Activated CD4-positive, alpha-beta T cell treated with anti-CD3 and anti-CD28 coated beads for 1 hour (primary cell): ENCODE data around the gene PDZD2.

ENCODE experiments used
- DNase-seq: peaks from one replicate; pipeline ENCODE4 v3.0.0-alpha.2; 2020

PDZD2 gene

DNA sequence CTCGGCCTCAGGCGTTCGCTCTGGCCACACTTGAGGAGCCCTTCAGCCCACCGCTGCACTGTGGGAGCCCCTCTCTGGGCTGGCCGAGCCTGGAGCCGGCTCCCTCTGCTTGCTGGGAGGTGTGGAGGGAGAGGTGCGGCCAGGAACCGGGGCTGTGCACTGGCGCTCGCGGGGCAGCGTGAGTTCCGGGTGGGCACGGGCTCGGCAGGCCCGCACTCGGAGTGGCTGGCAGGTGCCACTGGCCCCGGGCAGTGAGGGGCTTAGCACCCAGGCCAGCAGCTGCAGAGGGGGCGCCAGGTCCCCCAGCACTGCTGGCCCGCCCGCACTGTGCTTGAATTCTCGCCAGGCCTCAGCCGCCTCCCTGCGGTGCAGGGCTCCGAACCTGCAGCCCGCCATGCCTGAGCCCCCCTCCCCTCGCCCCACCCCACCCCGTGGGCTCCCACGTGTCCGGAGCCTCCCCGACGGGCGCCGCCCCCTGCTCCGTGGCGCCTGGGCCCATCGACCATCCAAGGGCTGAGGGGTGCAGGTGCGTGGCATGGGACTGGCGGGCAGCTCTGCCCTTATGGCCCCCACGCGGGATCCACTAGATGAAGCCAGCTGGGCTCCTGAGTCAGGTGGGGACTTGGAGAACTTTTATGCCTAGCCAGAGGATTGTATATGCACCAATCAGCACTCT, 138.2 kb downstream of the PDZD2 start:
- no peak for DNase-seq

DNA sequence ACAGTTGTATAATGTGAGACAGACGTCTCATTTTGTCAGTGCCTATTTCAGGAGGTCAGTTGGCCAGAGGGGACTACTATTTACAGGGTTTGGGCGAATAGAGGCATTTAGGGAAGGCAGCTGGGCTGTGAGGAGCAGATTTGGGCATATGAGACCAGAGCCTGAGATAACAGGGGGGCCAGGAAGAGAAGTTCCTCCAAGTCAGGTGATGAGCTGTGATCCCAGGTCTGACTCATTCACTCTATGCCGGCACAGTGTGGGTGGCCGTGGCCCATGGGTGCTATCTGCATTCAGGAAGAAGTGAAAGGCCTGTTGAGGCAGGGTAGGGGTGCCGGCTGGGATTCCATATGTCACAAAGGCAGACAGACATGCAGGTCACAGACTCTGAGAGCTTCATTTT, 142.8 kb downstream of the PDZD2 start:
- DNase-seq: no peak

DNA sequence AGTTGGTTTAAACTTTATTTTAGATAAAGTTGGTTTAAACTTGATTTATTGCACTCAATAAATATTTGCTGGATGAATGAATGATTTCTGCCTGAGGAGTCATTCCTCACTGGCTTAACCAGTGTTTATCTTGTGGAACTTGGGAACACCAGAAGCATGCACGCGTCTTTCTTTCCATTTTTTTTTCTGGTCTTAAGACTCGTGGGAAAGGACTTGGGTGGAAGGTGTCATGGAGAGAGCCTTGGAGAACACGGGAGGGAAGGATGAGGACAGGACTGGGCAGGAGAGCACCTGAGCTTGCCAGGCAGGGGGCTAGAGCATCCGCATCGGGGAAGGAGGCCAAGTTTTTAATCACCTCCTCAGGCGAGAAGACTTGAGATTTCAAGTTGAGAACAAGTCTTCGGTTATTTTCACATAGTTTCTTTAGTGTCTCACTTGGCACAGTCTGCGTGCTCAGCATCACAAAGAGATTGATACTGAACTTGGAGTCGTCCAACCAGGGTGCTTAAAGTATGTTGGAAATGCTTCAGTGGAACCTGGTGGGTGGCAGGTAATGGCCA, 144.2 kb downstream of the PDZD2 start:
- DNase-seq: no peak

DNA sequence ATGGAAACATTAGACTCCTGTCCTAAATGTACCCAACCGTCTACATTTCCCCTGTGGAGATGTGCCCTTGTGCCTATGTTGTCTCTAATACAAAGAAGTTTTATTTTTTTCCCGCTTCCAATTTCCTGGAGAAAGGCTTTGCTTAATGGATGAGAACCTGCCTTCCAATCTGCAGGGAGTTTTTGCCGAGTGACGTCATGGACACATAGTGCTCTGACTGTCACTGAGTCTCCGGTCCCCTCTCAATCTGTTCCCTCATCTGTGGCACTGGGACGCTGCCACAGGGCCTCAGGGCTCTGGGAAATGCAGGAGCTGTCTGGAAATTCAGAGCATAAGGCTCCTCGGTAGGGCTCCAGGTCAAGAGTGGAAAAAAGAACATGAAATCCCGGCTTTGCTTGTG, 144.8 kb downstream of the PDZD2 start:
- no peak for DNase-seq

DNA sequence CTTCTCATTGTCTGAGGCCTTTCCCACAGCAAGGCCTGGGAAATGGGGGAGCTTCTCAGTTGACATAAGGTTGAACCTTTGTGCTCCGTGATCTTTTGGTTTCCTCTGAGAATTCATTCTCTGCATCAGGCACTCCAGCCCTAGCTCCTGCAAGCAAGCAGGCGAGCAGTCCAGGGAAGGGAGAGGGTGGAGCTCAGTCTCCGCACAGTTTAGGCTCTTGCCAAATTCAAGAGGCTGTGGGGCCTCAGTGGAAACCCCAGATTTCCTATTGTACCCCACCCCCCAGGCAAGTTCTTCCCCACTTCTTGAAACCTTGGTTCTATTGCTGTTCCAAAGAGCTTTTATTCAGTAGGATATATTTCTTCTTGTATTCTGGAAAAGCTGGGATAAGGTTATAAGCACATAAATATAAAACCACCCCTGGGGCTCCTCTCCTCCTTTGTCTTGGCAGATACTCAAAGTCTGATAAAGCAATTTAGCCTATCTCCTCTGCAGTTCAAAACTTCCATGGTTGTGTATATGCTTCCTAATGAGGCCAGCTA, 147.2 kb downstream of the PDZD2 start:
- DNase-seq: no peak

DNA sequence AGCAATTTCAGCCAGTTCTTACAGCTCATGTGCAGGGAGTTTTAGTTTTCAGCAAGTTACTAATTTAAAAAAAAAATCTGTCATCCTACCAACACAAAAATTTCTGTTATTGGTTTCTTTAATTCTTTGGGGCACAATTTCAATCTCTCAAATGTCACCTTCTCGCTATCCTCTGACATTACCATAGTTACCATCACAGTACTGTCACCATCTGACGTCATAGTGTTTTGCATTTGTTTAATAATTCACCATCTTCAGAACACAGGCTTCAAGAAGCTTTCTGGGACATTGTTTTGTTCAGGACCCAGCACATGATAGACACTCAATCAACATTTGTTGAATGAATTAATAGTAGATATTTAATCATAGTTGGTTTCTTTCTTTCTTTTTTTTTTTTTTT, 155.1 kb downstream of the PDZD2 start:
- DNase-seq: no peak

DNA sequence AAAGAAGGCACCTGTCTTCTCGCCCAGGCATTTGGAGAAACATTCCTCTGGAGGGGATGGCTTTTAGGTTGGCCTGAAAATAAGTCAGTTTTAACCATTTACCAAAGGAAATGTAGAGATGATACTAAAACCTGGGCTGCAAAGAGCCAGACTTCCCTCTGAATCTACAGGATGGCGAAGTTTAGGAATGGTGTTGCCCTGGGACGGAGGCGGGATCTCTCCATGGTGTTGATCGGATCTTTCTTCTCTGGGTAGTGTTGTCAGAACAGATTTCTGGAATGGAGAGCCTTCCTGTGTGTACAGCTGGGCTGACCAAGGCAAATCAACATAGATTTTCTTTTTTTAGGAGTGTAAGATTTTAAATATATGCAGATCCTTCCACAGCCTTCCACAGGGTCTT, 159.2 kb downstream of the PDZD2 start:
- DNase-seq: no peak

DNA sequence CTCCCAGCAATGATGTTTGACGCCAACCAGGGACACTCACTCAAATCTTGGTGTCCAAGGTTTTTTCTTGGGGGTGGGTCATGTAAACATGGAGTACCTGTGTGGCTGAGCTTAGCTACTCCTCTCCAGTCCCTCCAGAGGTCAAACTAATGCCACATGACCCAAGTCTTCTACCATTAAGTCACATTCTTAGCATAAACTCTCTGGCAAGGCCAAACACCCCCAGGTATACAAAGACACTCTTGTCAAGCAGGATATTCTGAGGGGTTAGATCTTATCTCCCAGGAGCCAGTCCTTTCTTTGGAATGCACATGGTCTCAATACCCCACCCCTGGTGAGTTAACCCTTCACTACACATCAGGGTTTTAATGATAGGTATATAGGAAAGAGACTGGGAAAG, 161.4 kb downstream of the PDZD2 start:
- no peak for DNase-seq

DNA sequence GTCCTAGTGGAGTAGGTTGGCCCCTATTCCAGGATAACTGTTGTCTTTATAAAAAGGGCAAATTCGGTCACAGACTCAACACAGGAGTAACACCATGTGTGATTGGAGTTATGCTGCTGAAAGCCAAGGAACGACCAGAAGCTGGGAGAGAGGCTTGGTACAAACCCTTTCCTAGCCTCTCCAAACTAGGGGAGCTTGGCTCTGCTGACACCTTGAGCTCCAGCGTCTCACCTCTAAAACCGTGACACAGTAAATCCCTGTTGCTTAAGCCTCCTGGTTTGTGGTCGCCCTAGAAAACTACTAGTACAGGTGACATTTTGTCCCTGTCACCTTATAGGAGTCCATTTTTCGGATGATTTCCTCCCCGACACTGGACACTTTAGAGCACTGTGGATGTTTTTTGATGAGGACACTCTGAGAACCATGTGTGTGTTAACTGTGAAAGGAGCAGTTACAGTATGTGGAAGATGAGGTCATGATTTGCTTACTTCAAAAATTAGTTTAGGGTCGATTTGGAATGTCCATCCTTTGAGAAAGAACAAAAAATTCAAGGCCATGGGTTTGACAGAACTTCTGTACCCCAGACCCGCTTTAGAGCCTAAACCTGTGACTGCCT, 167.0 kb downstream of the PDZD2 start:
- no peak for DNase-seq

DNA sequence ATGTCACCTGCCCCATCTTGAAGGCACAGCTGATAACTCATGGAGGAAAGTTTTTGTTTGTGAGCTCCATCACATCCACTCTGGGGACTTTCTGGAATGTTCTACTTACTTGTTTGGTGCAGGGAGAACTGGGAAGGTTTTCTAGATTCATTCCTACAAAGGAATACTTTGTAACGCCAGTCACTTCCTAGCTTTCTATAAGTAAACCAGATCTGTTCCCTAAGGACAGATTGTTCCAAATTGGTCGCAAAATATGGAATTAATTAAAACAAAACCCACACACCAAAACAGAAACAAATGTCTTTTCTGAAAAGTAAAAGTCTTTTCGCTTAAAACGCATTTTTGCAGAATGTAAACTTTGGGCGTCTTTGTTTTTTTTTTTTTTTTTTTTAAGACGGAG, 167.6 kb downstream of the PDZD2 start:
- no peak for DNase-seq

DNA sequence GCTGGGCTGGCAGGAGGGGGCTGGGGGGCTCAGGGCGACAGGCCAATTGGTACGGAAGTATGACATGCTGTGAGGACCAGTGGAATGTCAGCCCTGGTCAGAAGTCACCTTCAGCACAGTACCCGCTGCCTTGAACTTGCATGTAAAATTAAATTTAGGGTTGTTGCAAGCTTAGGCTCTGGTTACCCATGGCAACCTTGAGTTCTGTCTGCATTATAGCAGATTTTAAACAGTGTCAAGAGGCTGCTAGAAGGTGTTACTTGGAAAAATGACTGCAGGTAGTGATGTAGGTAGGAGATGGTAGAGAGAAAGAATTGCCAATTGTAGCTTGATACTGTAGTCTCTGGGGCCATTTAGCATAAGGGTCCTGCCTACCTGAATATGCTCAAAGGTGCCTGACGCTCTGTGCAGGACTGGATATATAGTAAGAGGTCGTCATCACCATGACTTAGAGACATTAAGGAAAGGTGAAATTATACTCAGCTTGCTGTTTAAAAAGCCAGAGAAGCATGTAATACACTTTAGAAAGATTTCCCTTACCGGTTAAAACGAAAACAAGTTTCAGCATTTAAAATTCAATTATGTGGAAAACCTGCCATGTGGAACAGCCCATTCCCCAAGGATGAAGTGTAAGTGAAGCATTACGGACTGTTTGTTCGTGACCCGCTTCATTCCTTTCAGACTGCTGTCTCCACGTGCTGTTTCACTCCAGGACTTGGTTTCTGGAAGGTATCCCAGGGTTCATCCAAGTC, 169.0 kb downstream of the PDZD2 start:
- no peak for DNase-seq

DNA sequence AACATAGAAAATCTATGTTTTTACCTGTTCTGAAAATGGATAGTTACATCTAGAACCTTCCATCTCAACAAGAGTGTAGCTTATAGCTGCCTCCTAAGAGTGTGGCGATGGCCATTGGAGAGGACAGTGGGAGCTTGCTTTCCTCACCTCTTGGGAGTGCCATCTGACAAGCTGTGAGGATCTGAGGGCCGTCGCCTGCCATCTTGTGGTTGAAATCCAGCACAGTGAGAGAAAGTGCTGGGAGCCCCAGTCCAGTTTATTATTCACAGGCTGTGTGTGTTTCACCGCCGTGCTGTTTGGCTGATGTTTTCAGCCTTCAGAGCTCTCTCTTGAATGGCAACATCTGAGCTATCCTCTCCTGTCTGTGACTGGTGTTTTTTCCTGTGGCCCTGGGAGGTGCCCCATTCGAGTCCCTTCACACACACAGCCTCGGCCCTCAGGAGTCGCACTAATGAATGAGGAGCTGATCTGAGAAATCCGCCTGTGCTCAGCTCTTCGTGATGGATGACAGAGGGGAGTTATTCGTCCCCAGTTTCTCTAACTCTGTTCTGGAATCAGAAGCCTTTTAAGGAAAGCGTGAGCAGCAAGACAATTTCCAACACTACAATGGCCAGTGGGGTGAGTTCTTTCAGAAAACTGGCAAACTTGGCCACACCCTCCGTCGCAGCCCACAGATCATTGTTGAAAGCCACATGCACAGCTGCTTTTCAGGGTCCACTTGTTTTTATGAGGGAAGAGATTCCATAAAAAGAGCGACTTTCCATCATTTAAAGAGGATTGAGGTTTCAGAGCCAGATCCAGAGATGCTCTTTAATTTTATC, 170.3 kb downstream of the PDZD2 start:
- DNase-seq: no peak

DNA sequence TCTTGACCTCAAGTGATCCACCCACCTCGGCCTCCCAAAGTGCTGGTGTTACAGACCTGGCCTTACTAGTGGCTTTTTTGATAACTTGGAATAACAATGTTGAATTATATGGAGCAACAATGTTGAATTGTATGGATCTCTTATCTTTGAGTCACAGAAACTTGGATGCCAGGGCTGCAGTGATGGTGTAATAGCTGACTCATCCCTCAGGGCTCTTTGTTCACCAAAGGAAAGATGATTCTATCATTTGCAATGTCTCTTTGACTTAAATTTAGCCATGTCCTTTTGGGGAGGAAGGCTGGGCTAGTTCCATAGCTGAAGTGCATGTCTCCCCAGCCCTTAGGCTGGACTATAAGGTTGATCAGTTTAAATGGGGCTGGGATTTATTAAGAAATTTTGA, 172.3 kb downstream of the PDZD2 start:
- DNase-seq: no peak

DNA sequence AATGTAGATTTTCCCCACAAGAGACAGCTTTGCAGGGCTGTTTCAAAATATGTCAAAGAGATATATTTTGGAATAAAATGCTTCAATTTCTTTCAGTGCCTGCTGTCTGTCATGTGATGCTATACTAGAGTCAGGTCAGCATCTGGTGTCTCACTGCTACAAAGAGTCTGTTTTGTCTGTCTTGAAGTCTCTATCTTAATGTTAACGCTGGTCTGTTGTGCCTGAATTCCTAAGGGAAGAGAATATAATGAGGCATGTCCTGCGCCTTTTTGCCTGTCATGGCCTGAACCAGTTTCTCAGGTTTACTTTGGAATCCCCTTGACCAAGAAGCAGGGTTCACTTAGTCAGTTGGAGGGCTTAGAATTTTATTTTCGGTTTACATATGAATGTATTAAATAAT, 176.4 kb downstream of the PDZD2 start:
- DNase-seq: no peak

DNA sequence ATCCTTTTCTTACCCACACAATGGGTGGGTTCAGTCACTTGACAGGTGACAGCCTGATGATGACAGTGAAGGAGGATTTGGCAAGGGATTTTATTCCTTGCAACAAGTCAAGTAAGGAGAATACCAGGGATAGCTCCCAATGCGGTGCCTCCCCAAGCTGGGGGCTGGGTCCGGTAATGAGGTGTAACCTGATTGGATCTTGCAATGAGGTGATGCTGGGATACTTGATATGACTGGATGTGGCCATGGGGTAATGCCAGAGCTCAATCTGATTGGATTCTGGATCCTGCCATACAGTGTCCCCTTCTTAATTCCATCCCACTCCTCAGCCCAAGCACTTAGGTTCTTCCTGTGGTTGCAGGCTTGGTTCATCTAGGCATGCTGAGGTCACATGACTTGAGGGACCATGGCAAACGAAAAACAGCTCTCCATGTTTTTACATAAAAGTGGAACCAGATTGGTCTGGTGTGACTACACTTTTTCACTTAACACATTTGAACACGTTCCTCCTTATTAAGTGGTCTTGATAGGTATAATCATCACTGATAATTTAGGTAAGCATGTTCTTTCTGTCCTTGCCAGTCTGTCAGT, 181.1 kb downstream of the PDZD2 start:
- DNase-seq: no peak

DNA sequence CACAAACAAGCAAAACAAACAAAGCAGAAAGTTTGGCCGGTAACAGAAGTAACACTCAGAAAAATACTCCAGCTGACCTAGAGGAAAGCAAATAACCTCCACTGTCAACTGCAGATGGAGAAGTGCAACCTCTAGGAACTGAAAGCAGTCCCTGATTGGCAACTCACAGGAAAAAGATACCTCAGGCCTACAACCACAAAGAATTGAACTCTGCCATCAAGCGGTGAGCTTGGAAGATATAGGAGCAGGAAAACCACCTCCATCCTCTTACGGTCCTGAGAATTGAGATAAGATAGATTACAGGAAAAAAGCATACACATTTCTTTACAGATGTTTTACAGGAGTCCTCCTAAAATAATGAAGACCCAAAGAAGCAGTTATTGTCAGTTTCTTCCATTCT, 184.5 kb downstream of the PDZD2 start:
- no peak for DNase-seq

DNA sequence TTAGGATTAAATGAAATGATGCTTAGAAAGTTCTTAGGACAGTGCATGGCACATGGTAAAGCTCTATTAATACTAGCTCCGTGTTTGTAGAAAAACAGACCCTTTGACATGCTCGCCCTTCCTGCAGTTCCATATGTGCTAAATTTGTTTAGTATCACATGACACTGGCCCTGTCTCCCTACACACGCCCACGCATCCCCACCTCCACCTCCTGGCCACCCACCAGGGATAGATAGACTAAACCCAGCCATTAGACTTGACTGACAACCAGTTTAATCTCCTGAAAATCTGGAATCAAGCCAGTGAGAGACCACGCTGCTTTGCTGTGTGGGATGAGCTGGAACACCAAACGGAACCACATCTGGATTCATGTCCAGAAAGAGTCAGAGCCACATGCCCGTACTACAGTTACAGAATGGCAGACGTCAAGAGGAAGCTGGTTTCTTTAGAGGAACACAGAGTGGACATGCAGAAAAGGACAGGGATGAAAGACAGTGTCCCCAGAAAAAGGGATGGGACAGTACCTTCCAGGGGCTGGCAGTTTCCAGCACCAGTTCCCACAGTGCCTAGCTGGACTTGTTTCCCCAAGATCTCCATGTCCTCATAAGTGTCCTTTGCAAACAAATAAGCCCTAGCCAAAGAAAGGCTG, 186.1 kb downstream of the PDZD2 start:
- DNase-seq: no peak

DNA sequence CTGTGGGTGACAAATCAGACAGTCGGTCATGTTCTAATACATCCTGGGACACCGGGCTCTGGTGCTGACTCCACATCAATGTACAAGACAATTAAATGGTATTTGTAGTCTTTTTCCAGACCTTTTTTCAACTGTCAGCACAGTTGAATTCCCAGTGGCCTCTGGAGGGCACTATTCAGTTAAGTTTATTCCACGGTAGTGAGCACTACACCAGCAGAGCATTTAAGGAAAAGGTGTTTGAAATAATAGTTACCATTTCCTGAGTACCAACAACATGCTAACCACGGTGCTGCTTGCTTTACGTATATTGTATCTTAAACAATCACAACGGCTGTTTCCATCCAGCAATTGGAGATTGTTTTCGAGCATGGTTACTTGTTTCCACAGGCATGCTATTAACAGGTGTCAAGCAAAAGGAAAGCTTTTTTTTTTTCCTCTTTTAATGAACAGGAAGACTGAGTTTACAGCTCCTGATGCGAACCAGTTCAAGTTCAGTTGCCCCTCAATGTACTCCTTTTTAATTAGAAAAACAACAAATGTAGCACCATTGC, 186.7 kb downstream of the PDZD2 start:
- peak; percentile 8 for DNase-seq

DNA sequence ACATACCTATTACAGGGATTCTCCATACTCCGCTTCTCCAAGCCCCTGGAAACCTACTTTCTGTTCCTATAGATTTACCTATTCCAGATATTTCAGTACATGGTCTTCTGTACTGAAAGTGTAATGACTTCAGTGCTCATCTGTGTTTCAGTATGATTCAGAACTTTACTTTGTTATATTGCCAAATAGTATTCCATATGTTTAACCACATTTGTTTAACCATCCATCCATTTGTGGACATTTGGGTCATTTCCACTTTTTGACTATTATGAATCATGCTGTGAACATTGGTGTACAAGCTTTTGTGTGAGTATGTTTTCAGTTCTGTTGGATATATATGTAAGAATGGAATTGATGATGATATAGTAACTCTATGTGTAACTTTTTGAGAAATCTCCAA, 188.9 kb downstream of the PDZD2 start:
- DNase-seq: no peak

DNA sequence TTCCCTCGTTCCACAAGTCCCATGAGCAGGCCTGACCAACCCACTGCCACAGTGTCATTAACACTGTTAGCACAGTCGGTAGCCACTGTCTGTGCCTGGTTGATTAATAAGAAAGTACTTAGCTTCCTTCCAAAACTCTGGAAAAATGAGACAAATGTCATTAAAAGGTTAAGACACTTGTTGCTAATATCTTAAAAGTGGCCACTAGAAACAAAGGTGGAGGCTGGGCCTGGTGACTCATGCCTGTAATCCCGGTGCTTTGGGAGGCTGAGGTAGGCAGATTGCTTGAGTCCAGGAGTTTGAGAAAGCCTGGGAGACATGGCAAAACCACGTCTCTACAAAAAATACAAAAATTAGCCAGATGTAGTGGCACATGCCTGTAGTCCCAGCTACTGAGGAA, 194.0 kb downstream of the PDZD2 start:
- no peak for DNase-seq

DNA sequence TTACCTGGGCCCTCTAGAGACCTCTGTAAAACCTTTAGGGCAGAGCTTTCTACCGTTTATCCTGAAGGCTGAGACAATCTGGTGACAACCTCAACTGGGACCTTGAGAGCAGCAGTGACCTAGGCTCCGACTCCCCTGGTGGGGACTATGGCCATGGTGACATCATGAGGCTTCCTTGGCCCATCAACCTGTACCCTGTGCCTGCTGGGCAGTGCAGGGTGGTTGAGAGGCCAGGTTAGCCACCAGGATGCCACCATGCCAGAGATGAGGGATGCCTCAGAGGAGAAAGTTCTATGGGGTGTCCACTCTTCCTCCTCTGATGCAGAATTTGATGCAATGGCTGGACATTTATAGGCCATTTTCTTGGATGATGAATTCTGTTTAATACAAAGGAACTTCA, 194.8 kb downstream of the PDZD2 start:
- DNase-seq: no peak
